ENCODE data around the gene SLC23A3.

SLC23A3 gene

DNA sequence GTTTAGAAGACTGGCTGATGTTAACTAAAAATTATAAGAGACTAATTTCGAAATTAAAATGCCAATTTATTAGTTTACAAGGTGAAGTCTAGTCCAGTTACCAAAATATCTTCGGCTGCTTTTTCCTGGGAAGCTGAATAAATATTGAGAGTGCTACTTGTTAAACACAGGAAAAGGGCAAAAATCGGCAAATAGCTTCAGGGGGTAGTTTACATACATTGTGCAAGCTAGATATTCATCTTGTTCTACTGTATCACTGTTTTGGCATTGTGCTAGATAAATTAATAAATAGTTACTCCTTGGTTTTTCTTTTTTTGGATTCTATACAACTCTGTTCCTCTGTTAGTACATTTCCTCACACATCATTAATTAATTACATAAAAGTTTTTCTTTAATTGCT is 38.5 kb downstream of the SLC23A3 start:
- no peak for DNase-seq

DNA sequence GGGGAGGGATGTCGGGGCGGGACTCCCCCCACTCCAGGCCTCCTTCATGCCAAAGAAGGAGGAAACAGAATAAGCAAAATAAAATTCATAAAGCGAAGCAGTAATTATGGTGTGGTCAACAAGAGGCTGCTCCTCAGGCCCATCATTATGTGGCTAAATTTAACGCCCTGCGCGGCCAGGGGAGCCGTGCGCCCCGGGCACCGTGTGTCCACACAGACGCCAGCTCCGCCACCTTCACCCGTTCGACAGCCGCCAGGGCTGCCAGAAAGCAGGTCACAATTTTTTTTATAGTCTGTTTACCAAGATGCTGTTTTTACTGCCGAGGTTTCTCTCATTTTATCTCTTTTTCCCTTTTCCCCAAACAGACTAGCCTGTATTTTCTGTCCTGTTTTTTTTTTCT is 40.2 kb downstream of the SLC23A3 start:
- no peak for DNase-seq

DNA sequence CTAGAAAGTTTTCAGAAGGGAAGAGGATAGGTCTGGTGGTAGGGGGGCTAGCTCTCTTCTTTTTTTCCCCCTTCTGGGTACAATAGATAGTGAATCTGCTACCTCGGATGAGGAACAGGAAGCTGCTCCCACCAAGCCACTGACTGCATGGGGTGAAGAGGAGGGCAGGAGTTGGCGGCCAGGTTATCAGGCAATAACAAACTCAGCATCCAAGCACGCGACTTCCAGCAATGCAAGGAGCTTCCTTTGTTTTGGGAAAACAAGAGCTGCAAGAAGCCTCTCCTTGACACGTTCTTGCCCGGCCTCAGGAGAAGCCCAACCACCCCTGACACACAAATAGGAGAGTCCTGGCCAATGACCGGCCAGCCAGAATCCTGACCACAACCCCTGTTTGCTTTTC is 41.4 kb downstream of the SLC23A3 start:
- no peak for DNase-seq

DNA sequence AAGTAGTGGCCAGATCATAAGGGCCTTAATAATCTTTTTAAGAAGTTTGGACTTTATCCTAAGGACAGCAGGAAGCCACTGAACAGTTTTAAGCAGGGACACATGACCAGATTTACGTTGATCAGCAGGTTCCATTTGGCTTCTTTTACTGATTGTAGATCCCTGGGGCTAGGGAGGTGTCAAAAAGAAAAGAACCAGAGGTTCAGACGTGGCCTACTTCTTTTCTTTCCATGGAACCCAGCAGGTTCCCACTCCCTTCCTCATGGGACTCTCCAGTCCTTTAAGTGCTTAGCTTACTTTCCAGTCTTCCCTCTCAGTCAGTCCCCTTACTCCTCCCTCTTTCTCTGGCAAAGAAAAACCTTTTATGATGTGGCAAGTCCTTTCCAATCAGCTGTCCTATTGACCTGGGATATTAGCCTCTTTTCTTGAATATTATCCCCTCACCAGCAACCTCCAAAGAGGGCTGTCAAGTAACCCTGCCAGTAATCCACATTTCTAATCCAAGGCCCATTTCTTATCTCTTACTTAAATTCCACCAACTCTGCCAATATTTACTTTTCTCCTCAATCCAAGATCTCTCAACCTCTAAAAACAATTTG is 42.7 kb downstream of the SLC23A3 start:
- no peak for DNase-seq

DNA sequence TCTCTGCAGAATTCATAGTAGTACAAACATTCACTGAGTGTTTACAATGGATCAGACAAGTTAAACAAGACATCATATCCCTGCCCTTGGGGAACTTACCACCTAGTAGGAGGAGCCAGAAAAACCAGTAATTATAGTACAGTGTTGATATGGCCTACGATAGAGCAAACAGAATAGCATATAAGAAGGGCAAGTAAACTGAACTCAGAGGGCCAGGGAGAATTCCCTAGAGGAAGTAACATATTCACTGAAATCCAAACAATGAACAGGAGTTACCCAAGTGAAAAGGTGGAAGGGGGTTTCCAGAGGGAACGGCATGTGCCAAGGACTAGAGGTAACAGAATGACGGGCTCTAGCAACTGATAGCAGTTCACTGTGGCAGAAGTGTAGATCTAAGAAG is 43.3 kb downstream of the SLC23A3 start:
- DNase-seq: no peak

DNA sequence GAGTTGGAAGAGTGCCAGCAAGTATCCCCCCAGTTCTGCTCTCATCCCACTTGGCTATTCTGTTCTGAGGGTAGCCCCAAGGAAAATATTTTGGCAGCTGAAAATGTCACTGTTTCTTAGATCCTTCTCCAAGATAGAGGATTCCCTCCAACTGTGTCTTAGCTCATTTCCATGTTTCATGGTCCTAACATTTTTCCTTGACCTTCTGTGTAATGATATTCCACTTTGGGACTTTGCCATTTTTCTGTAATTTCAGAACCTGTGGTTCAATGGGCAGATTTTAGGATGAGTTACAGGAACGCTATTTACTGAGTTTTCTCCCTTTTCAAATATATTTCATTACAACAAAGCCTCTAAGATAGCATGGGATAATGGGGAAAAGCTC is 44.0 kb downstream of the SLC23A3 start:
- no peak for DNase-seq

DNA sequence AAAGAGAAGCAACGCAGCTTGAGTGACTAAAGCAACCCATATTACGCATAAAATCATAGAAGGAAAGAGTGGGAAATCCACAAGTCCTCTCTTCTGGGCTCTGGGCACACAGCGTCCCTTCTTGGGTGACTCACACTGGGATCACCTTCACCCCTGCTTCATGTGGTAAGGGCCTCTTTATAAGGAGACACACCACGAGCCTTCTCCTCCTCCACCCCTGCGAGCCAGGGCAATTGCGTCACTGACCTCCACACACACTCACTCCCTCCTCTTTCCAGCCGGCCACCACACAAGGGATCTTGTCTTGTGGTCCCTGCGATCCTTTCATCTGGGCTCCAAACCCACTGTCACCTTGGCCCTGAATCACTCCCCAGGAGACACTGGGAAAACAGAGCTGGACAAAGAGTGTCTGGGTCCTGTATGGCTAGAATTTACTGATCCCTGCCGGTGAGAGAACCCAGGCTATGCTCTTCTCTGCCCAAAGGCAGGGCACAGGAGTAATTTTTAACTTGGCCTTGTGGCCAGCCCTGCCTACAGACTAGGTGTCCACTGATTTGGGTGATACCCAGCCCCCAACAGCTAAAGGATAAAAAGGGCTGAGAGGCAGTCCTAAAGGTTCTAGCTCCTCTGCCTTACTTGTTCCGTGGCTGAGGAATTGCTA is 44.5 kb downstream of the SLC23A3 start:
- peak; percentile 43 for DNase-seq

DNA sequence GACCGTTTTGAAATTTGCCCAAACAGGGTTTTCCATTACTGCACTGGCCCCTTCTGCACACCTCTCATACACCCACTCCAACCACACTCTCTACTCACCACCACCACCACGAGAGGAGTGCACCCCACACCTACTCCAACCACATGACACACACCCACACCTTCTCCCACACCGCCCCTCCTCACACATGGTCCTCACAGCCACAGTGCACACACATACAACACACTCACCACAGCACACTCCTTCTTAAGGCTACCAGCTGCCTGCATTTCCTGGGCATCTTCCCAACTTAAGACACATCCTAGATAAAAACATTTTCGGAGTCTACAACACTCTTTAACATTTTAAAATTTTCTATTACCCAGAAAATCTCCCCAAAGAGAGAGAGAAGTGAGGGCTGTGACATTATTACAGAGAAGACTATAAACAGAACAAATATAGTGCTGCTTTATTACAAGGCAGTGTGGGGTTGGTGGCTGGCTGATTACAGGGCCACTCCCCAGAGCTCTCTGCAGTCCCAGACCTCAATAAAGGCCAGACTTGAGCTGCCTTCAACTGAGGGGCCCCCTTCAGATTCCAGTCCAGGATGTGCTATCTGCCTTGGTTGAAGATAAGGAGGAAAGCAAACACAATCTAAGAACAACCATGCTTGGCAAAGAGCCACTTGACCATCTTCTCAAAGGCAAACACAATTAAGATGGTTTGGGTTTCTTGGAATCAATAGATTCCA is 45.3 kb downstream of the SLC23A3 start:
- DNase-seq: no peak

DNA sequence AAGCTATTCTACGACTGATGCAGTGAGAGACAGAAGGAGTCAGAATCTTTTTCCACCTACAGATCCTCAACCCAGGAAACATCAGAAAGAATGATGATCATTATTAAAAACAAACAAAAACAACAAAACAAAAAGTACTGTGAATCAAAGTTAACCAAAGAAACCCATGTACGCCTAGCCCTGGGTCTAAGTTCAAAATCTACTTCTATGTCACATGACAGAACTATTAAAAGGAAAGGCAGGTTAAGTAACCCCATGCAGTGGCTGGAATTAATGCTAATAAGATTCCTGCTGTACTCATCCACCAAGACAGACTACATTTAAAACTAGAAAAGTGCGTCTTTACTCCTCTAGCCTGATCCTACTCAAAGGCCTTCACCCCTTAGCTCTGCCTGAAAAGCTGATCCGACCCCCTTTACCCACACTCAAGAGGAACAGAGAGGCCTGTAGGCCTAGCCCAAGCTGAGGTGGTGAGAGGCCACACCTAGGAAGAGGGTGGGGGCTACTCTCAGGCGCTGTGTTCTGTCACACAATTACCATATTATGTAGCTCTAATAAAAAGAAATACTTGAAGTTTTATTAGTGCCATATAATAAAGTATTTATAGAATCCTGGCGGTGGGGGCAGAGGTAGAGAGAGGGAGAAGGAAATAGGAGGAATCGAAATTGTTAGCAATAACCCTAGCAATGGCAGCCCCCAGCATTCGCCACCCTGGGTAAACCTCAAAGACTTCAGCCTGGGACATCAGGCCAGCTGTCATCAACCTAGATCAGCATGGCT is 46.3 kb downstream of the SLC23A3 start:
- DNase-seq: no peak

DNA sequence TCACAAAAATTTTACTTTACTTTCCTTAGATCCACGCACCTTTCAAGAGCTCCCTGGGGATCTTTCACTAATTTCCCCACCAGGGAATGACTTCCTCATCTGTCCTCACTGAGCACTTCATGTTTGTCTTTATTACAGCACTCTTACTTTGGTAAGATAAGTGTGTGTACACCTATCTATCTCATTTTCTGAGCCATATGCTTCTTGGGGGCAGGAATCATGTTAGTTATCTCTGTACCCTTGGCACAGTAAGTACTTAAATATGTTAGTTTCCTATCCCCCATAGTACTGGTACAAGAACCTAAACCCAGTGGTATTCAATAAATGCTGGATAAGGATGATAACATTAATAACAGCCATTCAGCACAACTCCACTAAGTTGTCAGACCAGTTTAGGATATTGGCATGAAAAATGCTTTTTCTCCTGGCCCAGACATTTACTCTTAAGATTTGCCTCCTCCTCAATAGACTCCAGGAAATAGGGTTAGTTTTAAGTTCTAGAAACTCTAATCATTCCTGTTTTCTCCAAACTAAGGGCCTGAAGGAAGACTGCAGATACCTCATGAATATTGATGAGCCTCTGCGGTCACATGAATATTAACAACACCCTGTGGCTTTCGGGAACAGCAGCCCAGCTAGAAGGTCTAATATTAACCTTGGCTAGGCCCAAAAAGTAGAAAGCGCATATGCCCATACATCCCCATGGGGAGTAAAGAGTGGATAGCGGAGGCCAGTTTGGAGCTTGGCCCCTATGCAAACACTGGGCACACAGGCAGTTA is 47.4 kb downstream of the SLC23A3 start:
- no peak for DNase-seq

DNA sequence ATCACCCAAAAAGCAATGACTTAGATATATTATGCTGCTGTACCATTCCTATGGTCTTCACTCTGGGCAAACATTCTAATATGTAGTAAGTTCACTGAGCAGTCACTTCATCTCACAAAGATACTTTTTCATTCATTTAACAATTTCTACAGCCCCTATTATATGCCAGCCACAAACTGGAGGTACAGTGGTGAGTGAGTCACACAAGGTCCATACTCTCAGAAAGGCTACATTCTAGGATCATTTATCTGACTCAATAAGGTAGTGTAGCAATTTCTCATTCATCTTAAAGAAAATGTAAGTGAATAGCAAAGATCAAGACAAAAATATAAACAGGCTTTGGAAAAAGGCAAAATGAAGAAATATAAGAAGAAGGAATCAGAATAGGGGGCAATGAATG is 49.7 kb downstream of the SLC23A3 start:
- no peak for DNase-seq

DNA sequence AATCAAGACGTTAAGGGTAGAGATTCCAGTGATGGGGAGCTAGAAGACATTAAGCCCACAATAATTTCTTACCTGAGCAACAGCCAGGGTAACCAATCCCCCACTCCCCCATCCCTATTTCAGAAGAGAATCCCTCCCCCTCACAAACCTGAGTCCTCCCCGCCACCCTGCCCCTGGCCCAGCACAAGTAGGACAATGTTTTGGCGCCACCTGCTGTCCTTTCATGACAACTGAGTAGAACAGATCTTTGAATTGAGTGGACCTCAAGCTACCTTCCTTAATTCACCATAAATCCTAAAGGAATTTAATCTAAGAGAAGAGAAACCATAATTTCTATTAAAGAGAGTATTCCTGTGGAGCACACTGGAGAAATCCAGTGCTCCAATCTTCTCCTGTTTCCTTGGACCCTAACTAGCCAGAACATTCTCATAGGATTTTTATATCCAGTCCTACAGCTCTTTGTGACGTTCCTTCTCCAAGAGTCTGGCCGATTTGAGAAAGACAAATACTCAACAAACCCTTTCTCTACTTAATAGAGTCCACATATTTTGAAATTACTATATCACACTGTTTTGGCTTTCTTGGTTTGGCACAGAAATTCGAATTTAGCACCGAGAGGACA is 50.3 kb downstream of the SLC23A3 start:
- peak; percentile 71 for DNase-seq

DNA sequence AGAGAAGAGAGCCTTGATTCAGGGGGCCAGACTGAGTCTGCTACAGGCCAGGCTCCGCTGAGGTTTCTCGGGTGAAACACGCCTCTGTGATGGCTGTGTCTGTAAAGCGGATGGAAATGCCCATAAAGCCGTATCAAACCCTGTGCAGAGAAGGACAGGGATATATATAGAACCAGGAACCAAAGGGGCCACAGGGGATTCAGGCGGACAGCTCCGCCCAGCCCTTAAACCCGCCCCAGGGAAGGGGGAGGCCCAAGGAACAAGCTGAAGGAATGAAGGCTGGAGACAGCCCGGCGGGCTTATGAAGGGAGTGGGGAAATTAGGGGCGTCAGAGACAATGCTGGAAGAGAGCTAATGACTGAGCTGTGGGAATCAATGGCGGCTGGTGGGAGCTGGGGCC is 51.3 kb downstream of the SLC23A3 start:
- DNase-seq: no peak

DNA sequence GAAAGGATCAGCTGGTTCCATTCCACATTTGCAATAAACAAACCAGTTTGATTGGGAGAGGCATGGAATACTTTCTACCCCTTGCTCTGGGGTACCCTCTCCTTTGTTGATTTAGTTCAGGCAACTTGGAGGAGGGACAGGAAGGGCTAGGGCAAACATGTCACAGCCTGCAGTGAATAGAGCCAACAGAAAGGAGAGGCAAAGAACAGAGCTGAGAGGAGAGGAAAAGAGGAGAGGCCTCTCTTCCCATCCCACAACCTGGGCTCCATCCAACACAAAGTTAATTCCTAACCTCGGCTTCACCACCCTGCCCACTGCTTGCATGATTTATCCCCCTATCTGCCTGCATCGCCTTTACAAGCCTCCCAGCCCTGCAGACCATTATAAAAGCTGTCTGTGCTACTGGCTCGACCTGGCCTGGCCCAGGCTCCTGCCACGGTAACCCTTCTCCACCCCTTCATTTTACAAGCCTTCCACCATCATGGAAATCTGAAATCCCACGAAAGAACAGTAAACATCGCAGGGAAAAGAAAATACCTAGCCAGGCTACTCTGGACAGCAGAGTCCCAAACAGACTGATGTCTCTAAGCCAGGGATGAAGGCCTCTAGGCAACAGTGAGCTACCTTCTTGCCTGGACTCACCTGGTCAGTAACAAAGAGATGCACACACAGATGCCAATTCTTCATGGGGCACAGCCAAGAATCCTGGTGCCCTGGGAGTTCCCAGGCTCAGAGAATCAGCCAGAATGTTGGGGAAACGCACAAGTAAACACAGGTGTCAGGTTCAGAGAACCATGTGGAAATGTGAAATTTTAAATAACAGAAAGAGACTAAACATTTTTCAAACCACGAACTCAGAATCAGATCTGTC is 52.8 kb downstream of the SLC23A3 start:
- DNase-seq: no peak

DNA sequence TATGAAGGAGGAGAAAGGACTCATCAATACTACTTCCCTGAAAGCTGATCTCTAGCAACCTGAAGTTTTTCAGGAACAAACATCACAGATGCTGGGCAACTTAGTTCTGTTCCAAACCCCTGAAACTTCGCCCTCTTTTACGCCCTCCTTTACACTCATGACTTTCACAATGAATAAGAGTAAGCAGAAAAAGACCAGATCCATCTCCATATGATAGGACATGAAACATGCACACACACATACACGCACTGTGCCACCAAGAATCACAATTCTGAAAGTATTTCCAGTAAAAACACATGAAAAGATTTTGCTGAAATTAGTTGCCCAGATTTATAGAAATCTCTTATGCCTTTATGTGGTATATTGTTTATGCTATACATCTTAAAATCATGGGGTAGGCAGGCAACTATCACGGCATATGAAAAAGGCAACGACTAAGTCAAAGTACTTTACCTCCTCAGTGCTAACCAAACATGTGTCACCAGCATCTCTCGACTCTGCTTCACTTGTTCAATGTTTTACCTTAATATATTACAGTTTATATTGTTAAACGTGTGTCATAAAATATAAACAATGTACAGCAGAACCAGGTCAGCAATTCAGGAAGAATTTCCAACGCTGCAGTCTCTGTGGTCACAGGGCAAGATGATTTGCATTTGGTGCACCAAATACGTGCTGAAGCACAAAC is 57.0 kb downstream of the SLC23A3 start:
- DNase-seq: no peak

DNA sequence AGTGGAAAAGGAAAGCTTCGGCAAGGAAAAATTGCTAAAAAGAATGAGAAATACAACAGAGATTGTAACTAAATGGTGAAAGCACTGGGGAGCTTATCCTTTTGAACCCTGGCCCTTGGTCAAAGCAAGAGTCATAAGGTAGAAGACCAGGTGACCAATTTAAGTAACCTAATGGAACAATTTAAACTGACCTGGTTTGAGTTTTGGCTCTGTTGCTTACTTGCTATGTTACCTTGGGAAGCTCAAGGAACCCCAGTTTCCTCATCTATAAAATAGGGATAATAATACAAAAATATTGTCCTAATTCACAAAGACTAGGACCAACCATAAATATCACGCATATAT is 57.8 kb downstream of the SLC23A3 start:
- no peak for DNase-seq
